Measurements from ENCODE around the gene USH2A.

- TF ChIP-seq CTCF (conservative IDR thresholded peaks at IDR 0.05; ENCODE audit: low read depth, low read length) (no peak), EZH2 (IDR thresholded peaks at IDR 0.05; ENCODE audit: borderline replicate concordance, low read depth, low read length, poor library complexity, severe bottlenecking) (no peak)
These were observed 76.7 kb downstream of the USH2A start for GRCh38 chr1:216346526-216346925.

Measured in A673 (cell line).